LNCAP (cell line): Measurements from ENCODE around the gene TNS1.

Experiments used
- TF ChIP-seq, protein P1 (sequence below): fragments of 450-650 bp; IDR thresholded peaks from 2 replicates; pipeline ENCODE4 v1.5.1; 2017; ENCODE audit warnings: mild to moderate bottlenecking

TNS1 gene

DNA sequence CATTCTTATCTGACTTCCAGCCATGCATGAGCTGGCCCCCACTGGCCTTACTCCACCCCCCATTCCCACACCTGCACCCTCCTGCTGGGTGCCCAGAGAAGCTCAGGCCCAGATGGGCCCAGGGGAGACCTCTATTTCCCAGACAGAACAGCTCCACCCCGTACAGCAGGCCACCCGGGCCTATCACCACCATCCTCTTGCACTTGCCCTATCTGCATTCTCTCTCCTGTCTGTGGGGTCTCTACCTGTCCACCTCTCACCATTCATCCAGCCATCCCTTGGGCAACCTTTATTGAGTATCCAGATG is 25.3 kb upstream of the TNS1 start:
- TF ChIP-seq, protein P1, sequence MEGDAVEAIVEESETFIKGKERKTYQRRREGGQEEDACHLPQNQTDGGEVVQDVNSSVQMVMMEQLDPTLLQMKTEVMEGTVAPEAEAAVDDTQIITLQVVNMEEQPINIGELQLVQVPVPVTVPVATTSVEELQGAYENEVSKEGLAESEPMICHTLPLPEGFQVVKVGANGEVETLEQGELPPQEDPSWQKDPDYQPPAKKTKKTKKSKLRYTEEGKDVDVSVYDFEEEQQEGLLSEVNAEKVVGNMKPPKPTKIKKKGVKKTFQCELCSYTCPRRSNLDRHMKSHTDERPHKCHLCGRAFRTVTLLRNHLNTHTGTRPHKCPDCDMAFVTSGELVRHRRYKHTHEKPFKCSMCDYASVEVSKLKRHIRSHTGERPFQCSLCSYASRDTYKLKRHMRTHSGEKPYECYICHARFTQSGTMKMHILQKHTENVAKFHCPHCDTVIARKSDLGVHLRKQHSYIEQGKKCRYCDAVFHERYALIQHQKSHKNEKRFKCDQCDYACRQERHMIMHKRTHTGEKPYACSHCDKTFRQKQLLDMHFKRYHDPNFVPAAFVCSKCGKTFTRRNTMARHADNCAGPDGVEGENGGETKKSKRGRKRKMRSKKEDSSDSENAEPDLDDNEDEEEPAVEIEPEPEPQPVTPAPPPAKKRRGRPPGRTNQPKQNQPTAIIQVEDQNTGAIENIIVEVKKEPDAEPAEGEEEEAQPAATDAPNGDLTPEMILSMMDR: no peak

DNA sequence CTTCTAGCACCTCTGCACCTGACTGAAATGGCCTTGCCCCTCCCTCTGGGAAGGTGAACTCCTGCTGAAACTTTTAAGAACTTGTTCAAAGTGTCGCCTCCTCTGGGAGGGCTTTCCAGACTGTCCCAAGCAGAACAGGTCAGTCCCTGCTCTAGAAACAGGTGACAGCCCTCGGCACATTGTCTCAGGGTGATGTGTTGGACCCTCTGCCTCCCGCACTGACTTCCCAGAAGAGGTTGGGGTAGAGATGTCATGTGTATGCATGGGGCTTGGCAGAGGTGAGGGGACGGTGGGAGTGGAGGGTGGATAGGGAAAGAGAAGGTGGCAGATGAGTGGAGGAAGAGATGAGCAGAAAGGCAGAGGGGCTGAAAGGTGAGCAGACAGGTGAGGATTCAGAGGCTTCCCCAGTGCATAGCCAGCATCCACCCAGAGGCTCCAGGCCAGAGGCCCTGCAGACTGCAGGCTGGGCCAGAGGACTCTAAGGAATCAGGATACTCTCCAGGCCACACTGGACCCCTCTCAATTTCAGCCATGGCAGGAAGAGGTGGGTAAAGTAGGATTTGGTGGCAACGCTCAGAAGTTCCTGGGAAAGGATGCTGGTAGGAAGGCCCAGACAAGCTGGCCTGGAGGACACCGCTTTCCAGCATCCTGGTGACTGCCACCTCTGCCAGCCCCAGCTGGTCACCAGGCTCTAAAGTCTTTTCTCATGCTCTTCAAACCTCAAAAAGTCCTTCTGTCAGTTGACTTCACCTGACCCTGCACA is 24.8 kb upstream of the TNS1 start:
- TF ChIP-seq, protein P1: no peak

DNA sequence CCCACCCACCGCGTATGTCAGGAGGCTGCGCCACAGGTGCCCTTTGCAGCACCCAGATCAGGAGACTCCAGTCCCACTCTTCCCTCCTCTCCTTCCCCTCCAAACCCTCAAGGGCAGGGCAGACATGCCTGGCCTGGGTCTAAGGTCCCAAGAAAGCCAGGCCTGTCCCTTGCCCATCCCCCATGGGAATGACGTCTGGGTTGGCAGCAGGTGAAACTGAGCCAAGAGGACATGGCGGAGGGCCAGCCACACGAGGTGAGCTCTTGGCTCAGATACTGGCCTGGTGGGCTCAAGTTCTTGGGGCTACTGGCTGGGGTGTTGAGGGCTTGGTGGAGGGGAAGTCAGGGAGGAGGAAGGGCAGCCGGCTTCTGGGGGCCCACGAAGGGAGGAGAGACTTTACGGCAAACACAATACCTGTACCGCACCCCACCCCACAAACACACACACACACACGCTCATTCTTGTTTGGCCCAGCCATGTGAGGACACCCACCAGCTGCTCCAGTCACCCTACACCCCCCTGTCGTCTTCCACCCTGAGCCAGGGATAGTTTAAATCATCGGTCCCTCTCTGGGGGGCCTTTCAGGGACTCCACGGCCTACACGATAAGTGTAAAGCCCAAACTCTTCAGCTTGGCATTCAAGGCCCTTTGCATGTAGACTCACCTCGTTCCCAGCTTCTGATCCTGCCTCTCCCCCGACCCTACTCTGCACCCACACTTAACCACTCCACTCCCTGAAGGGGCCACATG is 24.1 kb upstream of the TNS1 start:
- TF ChIP-seq, protein P1: no peak

DNA sequence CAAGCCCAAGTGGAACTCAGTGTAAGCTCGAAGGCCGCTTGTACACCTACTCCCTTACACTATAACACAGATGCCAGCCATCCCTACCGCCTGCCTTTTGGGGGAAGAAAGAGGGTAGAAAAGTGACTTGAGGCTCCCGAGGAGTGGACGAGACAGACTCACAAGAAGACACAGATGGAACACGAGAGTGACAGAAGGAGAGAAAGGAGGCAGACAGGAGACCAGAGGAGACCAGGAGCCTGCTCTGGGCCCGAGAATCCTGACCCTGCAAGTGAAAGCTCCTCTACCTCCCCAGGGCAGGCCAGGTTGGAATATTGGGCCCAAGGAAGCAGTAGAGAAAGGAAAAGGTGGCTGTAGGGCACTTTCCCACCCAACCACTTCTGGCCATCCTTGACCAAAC is 23.4 kb upstream of the TNS1 start:
- TF ChIP-seq, protein P1: no peak

DNA sequence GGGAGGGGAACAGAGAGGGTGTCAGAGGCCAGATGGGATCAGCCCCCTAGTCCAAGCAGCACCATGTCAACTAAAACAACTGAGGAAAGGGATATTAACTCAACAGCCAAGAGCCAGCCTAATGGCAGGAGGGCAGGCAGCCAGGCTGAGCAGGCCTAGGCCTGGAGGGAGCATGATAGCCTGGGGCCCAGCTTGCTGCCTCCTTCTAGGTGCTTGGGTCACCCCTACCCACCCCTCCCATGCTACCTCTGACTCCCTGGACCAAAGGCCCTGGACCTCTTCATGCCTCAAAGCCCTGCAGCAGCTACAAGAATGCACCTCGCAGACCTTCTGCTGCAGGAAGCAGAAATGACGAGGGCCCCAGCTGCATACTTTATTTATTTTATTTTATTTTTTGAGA is 22.1 kb upstream of the TNS1 start:
- TF ChIP-seq, protein P1: no peak

DNA sequence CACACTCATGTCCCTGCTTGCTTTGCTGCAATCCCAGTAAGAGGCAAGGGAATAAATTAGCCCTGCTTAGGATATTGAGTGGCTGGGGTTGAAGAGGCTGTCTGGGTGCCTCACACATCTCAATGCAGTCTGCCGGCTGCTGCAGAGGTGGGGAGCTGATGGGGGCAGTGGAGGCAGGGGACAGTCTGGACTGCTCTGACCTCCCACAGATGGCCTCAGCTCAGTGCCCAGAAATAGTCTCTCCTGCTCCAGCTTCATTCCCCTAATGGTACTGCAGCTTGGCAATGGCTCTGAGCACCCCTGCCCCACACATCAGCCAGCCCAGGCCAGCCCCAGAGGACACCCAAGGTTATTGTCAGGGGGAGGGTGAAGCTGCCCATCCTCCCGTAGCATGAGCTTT is 21.5 kb upstream of the TNS1 start:
- TF ChIP-seq, protein P1: no peak

DNA sequence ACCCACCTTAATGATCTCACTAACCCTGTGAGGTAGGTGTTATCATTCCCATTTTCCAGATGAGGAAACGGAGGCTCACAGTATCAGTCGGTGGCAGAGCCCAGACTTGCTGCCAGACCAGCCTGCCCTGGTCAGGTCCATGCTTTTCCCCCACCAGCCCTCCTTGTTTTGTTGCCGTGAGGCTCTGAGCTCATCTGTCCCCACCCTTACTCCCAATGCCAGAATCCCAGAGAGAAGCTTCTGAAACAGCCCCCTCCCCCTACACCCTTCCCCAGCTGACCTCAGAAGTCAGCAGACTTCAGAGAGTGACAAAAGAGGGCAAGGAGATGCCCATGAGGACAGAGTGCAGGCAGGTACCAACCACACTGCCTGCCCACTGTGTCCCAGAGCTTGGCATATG is 20.8 kb upstream of the TNS1 start:
- TF ChIP-seq, protein P1: no peak
